Sigmoid colon (tissue), 7 donors: Measurements from ENCODE around the gene SLC9A8. TPM values are rescaled to one million over a fixed set of nuclear protein-coding genes. Genes with fewer than 3 reads are reported as not detected.
A peak's percentile ranks its signal among the peaks of the same experiment; 100 is the strongest.
"Not testable (repeated sequence)": the region's sequence is repeated elsewhere in the genome, so short reads cannot be mapped to it uniquely, and the experiment has no call there.

Experiments
- DNase-seq: peaks from one replicate; pipeline ENCODE4 v3.0.0-alpha.2; 2019
- H3K27ac ChIP-seq, 4 donors: fragments of 200-600 bp; sonication (generic); one replicate each; pipeline ENCODE4 v1.5.1; 2016 to 2019; ENCODE audit warnings: mild to moderate bottlenecking in 1 of 4
- H3K27me3 ChIP-seq, 3 donors: fragments of 200-600 bp; sonication (generic); one replicate each; pipeline ENCODE4 v1.5.1; 2019; ENCODE audit warnings: mild to moderate bottlenecking in 1 of 3
- H3K36me3 ChIP-seq, 4 donors: fragments of 200-600 bp; sonication (generic); one replicate each; pipeline ENCODE4 v1.5.1; 2016 to 2019
- H3K4me1 ChIP-seq, 4 donors: fragments of 200-600 bp; sonication (generic); one replicate each; pipeline ENCODE4 v1.5.1; 2017 to 2019
- H3K4me3 ChIP-seq, 4 donors: fragments of 200-600 bp; sonication (generic); one replicate each; pipeline ENCODE4 v1.5.1; 2017 to 2019; ENCODE audit warnings: mild to moderate bottlenecking in 2 of 4, moderate library complexity in 1 of 4
- H3K9me3 ChIP-seq, 4 donors: fragments of 200-600 bp in 3 of 4; sonication (generic) in 3 of 4; one replicate each; pipeline versions ENCODE4 v1.5.1 to v1.6.1; 2013 to 2019
- EP300 ChIP-seq, 4 donors: sonication (generic); formaldehyde crosslinking; IDR thresholded peaks; one replicate each; pipeline ENCODE4 v1.6.1; 2017; ENCODE audit warnings: antibody characterized with exemption in 4 of 4
- POLR2A ChIP-seq, 2 donors: fragments of 450-650 bp; IDR thresholded peaks; one replicate each; pipeline ENCODE4 v1.6.1; 2016; ENCODE audit warnings: antibody characterized with exemption in 2 of 2, mild to moderate bottlenecking in 2 of 2, moderate library complexity in 2 of 2
- POLR2AphosphoS5 ChIP-seq, 4 donors: sonication (generic); formaldehyde crosslinking; IDR thresholded peaks; one replicate each; pipeline ENCODE4 v1.6.1; 2017; ENCODE audit warnings: antibody characterized with exemption in 4 of 4
- WGBS, 2 donors: extraction: QIAGEN DNeasy Blood & Tissue Kit; methylation state at CpG; one replicate each; pipeline ENCODE4 v1.1.7; 2013; 5-methylcytosine and 5-hydroxymethylcytosine counted together
- intact Hi-C: fragments of 100-400 bp; cut with DNase I; formaldehyde crosslinking; loops from one replicate; pipeline ENCODE4 v1.15.1; 2023
- polyA plus RNA-seq, 3 donors: library from polyadenylated mRNA; stranded (reverse); fragments of 200-250 nt; gene quantifications; one replicate each; pipeline ENCODE4 v1.2.3, GENCODE V29; 2013
- total RNA-seq, 4 donors: library from RNA; depleted of rRNA; stranded (reverse); fragments of >200 nt; gene quantifications; one replicate each; pipeline ENCODE4 v1.1.0, GENCODE V29; 2016
- TF ChIP-seq, protein P1 (sequence below), 4 experiments: fragments of 450-650 bp in 3 of 4; fragments of 200-600 bp in 1 of 4; IDR thresholded peaks; one replicate each; pipeline ENCODE4 v1.5.1; 2016 to 2019; ENCODE audit warnings: antibody characterized with exemption in 4 of 4, mild to moderate bottlenecking in 3 of 4, moderate library complexity in 2 of 4
- donor health status: healthy with polysubstance abuse.
- donor health status: Bipolar disorder and iron deficiency.
- donor health status: healthy.

SLC9A8 gene
- total and polyA plus RNA-seq, 7 donors: 1.8 to 14.7 (median 5.7) TPM

DNA sequence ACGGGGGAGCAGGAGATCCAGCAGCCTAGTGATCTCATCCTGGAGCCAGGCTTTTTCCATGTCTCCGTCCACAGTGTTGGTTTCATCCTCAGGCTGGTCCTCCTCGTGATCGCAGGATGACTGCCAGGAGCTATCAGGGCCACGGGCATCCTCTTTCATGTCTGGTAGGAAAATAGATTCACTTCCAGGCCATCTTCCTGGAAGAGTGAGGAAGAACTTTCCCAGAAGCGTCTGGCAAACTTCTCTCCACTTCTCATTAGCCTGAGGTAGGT lies 15.3 kb upstream of the SLC9A8 start:
- Histone ChIP-seq H3K36me3 (no peaks in the 10 kb centered on the region), H3K27ac (no peak overlapping the region), H3K9me3 (no peaks in the 10 kb centered on the region), H3K4me1 (no peaks in the 10 kb centered on the region), H3K27me3 (no peaks in the 10 kb centered on the region), H3K4me3 (no peak overlapping the region)
- 55 to 80% methylated on average over 6 of the region's 6 CpGs for WGBS, 2 donors
- intact Hi-C loops: no loop called here
- DNase-seq: peak; percentile 48
- no peak for TF ChIP-seq EP300 (IDR thresholded peaks at IDR 0.05)
- TF ChIP-seq, protein P1, sequence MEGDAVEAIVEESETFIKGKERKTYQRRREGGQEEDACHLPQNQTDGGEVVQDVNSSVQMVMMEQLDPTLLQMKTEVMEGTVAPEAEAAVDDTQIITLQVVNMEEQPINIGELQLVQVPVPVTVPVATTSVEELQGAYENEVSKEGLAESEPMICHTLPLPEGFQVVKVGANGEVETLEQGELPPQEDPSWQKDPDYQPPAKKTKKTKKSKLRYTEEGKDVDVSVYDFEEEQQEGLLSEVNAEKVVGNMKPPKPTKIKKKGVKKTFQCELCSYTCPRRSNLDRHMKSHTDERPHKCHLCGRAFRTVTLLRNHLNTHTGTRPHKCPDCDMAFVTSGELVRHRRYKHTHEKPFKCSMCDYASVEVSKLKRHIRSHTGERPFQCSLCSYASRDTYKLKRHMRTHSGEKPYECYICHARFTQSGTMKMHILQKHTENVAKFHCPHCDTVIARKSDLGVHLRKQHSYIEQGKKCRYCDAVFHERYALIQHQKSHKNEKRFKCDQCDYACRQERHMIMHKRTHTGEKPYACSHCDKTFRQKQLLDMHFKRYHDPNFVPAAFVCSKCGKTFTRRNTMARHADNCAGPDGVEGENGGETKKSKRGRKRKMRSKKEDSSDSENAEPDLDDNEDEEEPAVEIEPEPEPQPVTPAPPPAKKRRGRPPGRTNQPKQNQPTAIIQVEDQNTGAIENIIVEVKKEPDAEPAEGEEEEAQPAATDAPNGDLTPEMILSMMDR (IDR thresholded peaks at IDR 0.05): no peak
- no peak for TF ChIP-seq POLR2A (IDR thresholded peaks at IDR 0.05)
- TF ChIP-seq POLR2AphosphoS5 (IDR thresholded peaks at IDR 0.05): no peak

DNA sequence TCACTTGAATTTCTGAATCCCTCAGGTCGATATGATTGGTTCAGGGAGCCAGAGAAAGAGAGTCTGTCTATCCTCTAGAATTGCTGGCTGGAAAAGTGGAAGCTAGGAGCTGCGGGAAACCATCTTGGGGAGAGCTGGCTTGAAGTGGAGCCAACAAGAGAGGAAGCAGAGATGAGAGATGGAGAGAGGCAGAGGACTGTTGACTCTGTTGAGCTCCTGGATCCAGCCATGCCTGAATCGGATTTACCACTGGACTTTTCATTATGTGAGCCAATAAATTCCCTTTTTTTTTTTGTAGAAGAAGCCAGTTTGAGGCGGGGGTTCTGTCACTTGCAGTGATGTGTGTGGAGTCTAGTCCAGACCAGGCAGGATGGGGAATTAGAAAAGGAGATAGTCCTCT lies 13.9 kb upstream of the SLC9A8 start:
- Histone ChIP-seq H3K4me3 (no peak overlapping the region), H3K27ac (no peak overlapping the region), H3K9me3 (no peaks in the 10 kb centered on the region), H3K36me3 (no peaks in the 10 kb centered on the region), H3K27me3 (no peaks in the 10 kb centered on the region), H3K4me1 (no peaks in the 10 kb centered on the region)
- intact Hi-C loops: no loop called here
- WGBS, 2 donors: 93 to 94% methylated on average over 4 of the region's 4 CpGs
- no peak for DNase-seq
- TF ChIP-seq POLR2AphosphoS5 (IDR thresholded peaks at IDR 0.05): no peak
- TF ChIP-seq, protein P1 (IDR thresholded peaks at IDR 0.05): no peak
- no peak for TF ChIP-seq POLR2A (IDR thresholded peaks at IDR 0.05)
- TF ChIP-seq EP300 (IDR thresholded peaks at IDR 0.05): no peak

DNA sequence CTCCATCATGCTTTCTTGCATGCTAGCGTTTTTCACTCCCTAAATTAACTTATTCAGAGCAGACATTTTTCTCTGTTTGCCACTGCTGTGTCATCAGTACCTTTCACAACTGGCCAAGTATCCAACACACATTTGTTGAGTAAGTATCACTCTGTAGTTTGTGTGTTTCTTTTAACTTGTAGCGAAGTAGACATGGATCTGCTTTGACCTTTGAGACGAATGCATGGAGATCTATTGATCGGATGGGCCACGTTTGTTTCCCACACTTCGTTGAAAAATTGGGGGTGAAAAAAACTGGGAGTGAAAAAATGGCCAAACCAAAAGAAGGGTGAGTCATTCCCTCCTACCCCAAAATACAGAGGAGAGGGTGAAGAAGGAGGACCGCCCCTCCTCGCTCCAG lies 12.9 kb upstream of the SLC9A8 start:
- Histone ChIP-seq H3K36me3 (no peaks in the 10 kb centered on the region), H3K27ac (no peak overlapping the region), H3K4me3 (no peak overlapping the region), H3K4me1 (no peaks in the 10 kb centered on the region), H3K27me3 (no peaks in the 10 kb centered on the region), H3K9me3 (no peaks in the 10 kb centered on the region)
- WGBS, 2 donors: 92% methylated on average over 8 of the region's 8 CpGs
- no peak for DNase-seq
- intact Hi-C loops: no loop called here
- TF ChIP-seq POLR2AphosphoS5 (IDR thresholded peaks at IDR 0.05) (no peak), EP300 (IDR thresholded peaks at IDR 0.05) (no peak), POLR2A (IDR thresholded peaks at IDR 0.05) (no peak)
- TF ChIP-seq, protein P1 (IDR thresholded peaks at IDR 0.05): no peak

DNA sequence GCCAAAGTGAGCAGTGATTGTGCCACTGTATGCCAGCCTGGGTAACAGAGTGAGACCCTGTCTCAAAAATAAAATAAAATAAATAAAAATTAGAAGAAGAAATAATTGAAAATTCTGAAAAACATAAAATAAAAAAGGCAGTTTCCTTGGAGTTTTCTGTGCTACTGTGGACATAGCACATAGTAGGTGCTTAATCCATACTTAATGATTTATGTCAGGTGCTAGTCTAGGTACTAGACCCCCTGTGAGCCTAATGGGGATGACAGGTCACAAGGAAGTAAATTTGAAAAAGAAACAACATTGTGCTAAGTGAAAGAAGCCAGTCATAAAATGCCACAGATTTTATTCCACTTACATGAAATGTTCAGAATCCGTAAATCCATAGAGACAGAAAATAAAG lies 9.2 kb upstream of the SLC9A8 start:
- no peaks in the 10 kb centered on the region for H3K4me1 ChIP-seq
- intact Hi-C loops: no loop called here
- H3K9me3 ChIP-seq: no peaks in the 10 kb centered on the region
- H3K36me3 ChIP-seq: no peaks in the 10 kb centered on the region
- no peak for DNase-seq
- TF ChIP-seq POLR2AphosphoS5 (IDR thresholded peaks at IDR 0.05) (no peak), POLR2A (IDR thresholded peaks at IDR 0.05) (no peak), EP300 (IDR thresholded peaks at IDR 0.05) (no peak)
- TF ChIP-seq, protein P1 (IDR thresholded peaks at IDR 0.05): no peak
- H3K27me3 ChIP-seq: no peaks in the 10 kb centered on the region
- H3K4me3 ChIP-seq: no peak overlapping the region
- H3K27ac ChIP-seq: no peak overlapping the region
- 69 to 79% methylated on average over 1 of the region's 1 CpG for WGBS, 2 donors

DNA sequence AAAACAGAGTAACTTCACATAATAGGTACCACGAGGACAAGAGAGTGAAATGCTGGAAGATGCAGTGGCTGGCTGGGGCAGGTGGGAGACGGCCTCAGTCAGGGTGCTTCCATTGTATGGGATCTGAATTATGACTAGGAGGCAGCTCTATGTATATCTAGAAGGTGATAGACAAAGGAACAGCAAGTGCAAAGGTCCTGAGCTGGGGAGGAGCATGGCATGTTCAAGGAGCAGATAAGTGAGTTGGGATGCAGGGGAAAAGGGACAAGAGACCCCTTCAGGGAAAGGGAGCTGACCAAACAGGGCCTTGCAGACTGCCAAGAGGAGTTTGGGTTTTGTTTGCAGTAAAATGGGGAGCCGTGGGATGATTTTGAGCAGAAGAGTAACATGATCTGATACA lies 8.3 kb upstream of the SLC9A8 start:
- Histone ChIP-seq H3K4me1 (no peaks in the 10 kb centered on the region), H3K9me3 (no peaks in the 10 kb centered on the region), H3K36me3 (no peaks in the 10 kb centered on the region), H3K4me3 (no peak overlapping the region), H3K27ac (no peak overlapping the region), H3K27me3 (no peaks in the 10 kb centered on the region)
- WGBS, 2 donors: 89 to 94% methylated on average over 3 of the region's 3 CpGs
- intact Hi-C loops: no loop called here
- TF ChIP-seq, protein P1 (IDR thresholded peaks at IDR 0.05): no peak
- no peak for DNase-seq

DNA sequence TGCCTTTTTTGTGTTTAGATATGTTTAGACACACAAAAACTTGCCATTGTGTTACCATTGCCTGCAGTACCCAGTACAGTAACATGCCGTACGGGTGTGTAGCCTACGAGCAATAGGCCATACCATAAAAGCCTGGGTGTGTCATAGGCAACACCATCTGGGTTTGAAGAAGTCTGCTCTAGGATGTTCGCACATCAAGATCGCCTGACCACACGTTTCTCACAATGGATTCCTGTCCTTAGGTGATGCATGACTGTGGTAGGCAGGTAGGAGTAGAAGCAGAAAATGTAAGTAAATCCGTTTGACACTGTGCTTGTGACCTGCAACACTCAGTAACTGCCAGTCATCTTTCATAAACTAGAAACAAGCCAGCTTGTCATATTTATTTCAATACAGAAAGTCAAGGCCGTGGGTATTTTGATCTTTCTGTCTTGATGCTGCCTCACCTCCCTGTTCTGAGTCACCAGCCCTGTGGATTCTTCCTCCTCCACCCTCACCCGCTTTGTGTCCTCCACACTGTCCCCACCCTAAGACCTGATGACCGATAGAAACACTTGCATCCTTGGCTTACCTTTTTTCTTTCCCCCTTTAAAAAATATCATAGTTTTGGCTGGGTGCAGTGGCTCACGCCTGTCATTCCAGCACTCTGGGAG lies 7.3 kb upstream of the SLC9A8 start:
- intact Hi-C loops, H3K4me3 ChIP-seq: not testable (repeated sequence)

More for the DNA sequence above, 7.3 kb upstream of the SLC9A8 start:
- H3K4me1 ChIP-seq, H3K27me3 ChIP-seq, H3K9me3 ChIP-seq, DNase-seq, H3K36me3 ChIP-seq, H3K27ac ChIP-seq: not testable (repeated sequence)
- 25 to 62% methylated on average over 9 to 11 of the region's 11 CpGs for WGBS, 2 donors
